ENCODE results near the gene ATXN3L.

The ATXN3L gene

DNA sequence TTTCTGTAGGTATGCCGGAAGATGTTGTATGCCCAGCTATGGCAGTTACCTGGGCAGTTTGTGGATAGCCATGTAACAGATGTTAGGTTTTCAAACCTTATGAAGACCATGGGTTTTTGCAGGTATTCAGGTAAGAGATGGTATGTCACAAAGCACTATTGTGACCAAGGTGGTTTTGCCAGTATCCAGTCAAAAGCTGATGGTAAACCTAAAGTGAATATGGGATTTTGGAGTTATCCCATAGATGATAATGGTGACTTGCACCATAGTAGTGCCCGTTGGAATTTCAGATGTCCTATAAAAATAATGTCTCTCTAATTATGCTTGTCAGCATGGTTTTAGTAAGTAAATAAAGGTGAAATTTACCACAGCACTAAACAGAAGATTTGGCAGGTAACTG lies at the start of gene ATXN3L:
Gene ATXN3L (minus strand): TSS at position 101 of the 400 bp plus-strand sequence. CDS start 119 bp downstream, outside the sequence.
- DNase-seq (ENCODE audit: low read depth): no peak

DNA sequence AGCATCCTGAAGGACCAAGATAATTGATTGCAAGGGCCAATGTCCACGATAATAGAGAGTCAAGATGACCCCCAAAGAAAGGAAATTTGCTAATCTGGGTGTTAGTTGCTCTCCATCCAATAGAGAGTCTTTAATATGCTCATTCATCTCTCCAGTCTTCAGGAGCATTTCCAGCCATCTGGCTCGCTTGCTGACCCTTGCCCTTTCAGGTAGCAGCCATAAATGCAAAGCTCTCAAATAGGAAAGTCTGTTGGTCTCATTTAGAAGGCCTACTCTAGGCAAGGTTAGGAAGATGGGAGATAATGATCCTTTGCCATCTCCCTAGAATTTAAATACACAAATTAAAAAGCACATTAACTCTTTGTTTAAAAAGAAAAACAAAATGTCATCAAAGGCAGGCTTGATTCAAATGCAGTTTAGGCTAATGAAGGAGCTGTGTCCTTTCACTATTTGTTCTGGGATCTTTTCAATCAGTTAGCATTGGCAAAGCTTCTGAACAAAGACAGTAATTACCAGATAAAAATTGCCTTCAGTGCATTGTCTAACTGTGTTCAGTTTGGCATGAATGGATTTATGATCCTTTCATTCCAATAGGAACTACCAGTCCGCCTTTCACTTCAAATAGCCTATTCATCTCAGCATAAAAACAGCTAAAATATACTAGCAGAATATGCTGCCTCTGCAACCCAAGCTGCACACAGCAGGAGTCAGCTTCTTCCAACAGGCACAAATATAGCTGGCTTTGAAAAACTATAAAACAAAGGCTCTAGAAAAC lies 49.6 kb upstream of the ATXN3L start:
- DNase-seq (ENCODE audit: low read depth): no peak

DNA sequence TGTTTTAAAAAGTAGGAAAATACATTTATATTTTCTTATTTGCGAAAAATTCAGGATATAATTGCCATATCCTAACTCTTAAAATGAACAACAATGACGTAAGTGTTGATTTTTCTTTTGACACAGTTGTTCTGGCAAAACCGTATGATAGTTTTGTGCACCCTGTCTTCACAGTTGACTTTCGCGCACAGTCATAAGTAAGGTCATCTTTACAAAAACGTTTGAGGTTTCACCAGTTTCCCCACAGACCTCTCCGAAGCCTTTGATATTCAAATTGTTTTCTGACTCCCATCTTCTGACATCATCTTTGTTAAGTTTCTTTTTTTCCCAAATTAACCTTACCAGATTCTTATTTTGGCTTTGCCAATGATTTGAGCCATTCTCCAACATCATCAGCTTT lies 48.1 kb upstream of the ATXN3L start:
- DNase-seq (ENCODE audit: low read depth): no peak

DNA sequence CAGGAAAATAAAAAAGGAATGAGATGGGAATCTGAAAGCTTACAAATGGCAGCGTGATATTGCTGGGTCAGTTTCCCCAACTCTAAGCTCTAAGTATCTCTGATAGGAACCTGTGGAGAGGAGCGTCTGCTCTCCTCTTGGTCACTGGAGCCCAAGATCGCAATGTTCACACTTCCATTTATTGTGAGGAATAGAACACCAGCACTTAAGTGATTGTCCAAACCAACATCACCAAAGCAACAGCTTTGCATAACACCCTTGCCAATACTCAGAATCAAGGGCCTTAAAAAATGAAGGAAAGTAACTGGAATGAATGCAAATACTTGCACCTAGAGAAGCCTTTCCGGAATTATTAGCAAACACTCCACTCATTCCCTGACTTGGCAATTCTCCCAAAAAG lies 46.8 kb upstream of the ATXN3L start:
- DNase-seq (ENCODE audit: low read depth): no peak

DNA sequence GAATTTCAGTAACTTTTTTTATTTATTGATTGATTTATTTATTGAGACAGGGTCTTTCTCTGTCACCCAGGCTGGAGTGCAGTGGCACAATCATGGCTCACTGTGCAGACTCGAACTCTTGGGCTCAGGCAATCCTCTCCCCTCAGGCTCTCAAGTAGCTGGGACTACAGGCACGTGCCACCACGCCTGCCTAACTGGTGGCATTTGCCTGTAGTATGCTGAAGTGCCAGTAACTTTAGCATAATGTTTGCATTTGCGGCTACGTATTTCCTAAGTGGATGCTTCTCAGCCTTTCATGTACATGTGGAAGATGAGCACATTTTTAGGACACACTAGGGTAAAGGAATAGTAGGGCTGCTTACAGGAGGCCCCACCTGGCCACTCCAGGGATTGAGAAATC lies 45.3 kb upstream of the ATXN3L start:
- no peak for DNase-seq (ENCODE audit: low read depth)

DNA sequence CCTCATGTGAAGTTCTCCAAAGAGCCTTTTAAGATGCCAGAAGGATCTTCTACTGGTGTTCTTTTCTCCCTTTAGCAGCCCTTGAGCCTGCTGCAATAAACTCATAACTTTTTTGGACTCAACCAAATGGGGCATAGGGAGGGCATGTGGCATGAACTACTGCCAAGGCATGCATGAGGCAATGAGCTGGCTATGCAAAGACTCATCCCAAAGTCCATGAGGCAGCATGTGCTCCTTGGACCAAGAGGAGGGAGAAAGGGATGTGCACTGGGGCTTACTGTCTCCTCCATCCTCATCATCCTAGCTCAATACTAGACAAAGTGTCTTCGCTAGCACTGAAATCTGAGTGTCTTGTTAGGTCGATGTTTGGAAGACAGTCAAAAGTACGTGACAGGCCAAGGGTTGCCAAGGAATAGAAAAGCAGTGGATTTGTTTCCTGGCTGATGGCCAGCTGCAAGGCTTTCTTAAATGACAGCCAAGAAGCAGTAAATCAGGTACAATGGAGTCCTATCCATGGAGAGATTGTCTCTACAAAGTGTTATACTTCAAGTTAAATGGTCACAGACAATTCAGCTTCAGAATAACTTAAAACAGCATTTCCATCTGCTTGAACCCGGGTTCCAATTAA lies 44.5 kb upstream of the ATXN3L start:
- no peak for DNase-seq (ENCODE audit: low read depth)

DNA sequence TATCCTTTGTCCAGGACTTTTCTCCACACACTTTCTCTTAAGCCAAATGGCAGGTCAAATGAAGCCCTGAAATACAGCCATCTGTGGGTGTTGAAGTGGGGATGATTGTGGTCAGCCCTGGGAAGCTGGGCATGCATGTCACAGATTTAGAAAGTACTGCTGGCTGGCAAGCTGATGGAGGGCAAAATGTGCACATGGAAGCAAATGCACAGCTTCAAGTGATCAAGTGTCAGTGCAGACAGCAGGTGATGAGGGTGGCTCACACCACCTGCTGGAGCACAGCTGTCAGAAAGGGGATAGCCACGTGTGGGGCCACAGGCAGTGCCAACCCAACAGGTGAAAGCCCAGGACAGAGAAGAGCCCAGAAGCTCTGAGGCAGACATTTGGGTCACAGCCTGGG lies 40.3 kb upstream of the ATXN3L start:
- DNase-seq (ENCODE audit: low read depth): no peak

DNA sequence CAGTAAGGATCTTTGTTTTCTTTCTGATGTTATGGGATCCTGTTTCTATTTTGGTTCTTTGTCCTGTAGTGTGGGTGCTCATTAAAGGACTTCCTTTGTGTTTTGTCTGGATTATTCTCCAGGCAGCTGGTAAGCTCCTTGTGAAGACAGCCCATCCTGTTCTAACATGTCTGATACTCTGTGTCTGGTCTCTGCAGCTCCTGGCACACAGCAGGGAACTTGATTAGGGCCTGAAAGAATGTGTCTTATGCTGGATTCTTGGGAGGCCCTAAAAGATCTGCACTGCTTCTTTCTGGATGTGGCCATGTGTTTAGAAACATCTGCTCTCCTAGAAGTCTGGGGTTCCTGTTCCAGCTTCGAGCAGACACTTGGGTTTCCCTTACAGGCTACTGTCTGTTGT lies 38.1 kb upstream of the ATXN3L start:
- DNase-seq (ENCODE audit: low read depth): no peak

DNA sequence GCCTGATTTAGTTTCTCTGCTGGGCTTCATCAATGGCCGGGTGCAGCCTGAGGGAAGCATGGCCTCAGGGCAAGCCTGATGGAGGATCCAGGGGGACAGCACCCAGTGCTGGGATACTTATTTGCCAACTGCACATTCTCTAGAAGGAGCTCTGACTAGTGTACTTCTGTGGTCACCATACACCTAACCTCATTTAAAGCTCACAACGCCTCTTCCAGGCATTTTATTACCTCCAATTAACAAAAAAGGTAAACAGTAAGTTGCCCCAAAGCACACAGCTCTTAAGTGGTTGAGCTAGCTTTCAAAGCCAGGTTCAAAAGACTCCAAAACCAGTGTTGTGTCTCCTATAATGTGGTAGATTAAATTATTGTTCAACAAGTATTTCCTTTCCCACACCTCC lies 26.8 kb upstream of the ATXN3L start:
- no peak for DNase-seq (ENCODE audit: low read depth)

DNA sequence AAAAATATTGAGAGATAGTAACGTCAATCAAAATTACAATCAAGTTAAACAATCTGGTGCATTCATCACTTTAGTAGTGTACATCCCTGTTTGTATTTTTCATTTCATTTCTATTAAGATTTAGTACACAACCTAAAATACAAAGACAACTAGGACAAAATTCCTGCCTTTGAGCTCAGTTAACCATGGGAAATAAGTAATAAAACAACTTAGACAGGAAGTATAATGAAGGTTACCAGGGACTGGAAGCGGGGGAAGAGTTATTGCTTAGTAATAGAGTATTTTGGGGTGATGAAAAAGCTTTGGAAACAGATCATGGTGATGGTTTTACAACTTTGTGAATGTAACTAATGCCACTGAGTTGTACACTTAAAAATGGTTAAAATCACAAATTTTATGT lies 25.6 kb upstream of the ATXN3L start:
- DNase-seq (ENCODE audit: low read depth): no peak

DNA sequence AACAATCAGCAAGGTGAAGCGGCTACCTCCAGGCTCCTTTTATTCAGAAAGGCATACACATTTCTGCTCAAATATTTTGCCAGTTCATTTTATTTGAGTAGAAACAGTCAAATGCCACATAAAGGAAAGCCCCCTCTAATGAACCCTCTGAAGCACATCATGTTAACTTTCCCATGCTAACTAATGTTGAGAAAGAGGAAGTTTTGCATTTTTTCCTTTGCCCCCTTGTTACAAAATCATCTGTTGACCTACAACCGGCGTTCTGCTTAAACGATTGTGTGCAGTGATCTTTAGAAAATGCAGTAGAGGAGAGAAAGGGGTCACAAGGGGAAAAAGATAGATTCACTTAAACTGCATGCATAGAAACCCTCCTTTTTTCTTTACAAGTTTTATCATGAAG lies 25.2 kb upstream of the ATXN3L start:
- DNase-seq (ENCODE audit: low read depth): no peak

DNA sequence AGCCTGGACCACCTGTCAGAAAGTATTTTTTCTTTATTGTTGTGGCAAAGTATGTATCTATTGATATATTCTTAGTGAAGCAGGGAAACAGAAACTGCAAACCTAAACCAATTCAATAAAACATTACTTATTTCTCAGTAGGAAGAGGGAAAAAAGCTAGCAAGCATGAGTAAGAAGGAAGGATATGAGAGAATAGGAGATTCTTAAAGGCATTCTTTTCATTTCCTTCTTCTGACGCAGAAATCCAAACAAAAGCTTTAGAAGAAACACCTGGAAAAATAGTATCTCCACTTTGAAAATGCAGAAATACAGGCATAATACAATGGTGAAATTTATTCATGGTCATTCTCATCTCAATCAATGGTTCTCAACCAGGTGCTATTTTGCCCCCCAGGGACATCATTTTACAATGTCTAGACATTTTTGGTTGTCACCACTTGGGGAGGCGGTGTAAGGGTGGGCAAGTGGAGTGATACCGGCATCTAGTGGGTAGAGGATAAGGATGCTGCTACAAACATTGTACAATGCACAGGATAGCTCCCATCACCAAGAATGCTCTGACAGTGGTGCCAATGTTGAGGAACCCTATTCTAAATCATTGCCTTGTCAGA lies 21.7 kb upstream of the ATXN3L start:
- DNase-seq (ENCODE audit: low read depth): no peak

DNA sequence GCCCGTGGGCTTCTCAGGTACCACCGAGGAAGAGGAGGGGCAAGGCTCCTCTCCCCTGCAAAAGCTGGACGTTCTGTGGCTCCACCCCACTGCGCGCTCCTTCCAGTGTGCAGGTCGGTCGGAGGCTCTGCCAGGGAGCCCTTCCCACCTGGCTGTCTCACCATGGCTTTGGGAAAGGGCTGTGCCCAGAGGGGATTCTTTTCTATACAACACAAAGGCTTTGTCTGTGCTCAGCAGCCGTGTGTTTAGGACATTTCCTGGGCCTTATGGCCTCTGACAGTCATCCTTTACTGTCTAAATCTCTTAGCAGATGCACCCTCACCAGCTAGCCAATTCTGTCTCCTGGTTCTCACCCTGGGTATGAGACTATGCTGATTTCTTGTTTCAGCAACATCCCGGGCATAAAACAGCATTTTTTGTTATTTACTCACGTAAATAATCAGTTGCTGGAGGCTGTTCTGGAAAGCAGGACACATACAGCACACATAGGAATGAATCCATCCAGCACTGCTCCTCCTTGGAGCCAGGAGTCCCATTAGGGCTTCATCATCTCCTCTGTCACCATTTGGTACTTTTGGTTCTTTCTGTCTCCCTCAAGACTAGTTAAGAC lies 20.4 kb upstream of the ATXN3L start:
- no peak for DNase-seq (ENCODE audit: low read depth)

DNA sequence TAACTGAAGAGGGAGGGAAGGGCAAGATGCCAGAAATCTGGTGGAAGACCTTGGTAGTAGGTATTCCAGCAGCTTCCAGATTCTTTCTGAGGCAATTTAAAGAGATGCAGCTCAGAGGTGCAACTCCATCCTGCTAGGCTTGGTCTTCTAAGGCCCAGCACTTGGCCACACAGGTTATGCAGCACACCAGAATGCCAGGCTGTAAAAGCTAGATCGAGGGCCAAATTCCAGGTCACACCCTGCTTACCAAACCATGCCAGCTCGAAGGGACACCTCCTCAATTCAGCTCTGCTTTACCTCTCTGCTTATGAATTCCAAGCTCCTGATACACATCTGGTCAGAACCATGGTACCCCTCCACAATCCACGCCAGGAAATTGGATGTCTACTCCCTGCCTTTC lies 19.8 kb upstream of the ATXN3L start:
- no peak for DNase-seq (ENCODE audit: low read depth)

DNA sequence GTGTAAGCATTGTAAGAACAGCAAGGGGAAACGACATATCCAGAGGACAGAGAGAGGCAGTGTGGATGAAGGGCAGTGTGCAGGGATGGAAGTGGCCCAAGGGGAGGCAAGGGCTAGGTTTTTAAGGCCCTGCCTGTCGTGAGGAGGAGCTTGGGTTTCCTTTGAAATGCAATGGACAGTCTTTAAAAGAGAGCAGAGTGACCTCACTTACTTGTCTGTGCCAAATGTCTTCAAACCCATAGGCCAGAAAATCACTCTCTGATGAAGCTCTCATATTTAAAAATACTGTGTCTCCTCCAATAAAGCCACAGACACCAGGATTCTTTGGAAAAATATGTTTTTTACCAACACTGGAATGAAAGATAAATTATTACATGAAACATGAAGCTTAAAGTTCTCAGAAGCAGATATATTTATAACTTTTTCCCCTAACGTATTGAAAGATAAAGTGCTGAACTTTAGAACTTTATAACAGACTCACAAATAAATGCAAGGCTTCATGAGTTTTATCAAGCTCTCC lies 19.2 kb upstream of the ATXN3L start:
- no peak for DNase-seq (ENCODE audit: low read depth)

DNA sequence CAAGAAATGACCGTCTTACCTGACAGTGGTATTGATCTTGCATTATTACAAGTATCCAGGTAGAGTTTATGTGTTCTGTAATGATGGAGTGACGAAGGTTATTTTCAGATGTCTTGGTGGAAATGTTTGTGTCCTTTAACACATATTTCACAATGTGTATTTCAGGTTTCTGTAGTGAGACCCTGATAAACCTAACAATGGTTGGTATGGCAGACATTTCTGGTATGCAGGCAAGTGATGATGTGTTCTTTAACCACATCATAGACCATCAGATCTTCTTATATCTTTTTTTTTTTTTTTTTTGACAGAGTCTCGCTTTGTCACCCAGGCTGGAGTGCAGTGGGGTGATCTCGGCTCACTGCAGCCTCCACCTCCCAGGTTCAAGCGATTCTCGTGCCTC lies 14.6 kb upstream of the ATXN3L start:
- DNase-seq (ENCODE audit: low read depth): no peak

DNA sequence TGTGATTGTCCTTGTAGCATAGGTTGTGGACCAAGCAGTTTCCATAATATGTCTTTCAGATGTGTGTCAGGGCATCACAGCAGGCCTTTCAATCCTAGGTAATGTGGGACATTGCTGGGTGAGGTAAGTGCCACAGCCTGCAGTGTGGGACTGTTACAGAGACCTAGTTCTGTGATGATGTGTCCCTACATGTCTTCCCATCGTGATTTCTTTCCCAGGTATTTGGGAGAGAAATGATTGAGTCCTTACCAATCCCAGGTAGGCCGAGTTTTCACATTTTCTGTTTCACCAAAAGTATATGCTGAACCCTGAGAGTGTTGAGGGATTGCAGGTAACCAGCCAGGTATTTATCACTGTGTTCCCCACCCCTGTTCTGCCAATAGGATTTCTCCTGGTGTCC lies 10.6 kb upstream of the ATXN3L start:
- DNase-seq (ENCODE audit: low read depth): no peak

DNA sequence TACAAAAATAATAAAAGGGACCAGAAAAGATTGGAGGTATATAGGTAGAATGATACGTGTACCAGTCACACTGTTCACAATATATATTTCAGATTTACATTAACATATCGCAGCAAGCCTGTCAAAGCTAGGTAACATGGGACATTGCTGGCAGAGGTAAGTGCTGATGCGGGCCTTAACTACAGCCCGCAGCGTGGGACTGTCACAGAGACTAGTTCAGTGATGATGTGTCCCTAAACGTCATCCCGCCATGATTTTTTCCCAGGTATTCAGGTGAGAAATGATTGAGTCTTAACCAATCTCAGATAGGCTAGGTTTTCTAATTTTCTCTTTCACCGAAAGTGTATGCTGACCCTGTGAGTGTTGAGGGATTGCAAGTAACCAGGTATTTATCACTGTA lies 7.8 kb upstream of the ATXN3L start:
- DNase-seq (ENCODE audit: low read depth): no peak

DNA sequence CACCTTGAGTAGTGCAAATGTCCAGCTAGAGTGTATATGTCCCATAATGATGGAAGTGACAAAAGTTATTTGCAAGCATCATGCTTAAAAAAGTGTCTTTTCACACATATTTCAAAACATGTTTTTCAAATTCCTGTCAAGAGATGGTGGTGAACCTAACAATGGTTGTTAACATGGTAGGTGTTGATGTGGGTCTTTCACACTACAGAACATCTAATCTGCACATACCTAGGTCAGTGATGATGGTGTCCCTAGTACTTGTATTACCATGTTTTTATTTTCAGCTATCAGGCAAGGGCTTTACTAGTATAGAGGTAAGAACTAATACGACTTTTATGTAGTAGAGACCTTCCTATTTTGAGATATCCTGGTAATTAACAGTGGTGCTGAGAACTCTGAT lies 3.4 kb upstream of the ATXN3L start:
- no peak for DNase-seq (ENCODE audit: low read depth)

DNA sequence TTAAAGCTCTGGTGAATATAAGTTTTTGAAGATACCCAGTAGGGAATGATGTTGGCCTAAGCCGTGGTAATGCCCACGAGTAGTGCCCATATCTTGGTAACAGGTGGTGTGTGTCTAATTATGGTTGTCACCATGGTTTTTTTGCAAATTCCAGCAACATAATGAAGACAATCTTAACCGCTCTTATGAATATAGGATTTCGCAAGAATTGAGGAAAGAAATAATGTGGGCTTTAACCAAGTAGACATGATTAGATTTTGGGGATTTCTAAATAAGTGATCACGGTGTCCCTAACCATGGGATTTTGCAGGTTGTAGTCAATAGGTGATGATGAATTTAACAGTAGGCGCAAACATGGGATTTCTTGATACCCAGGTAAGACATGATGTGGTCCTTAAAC lies 2.5 kb downstream of the ATXN3L start:
- no peak for DNase-seq (ENCODE audit: low read depth)

DNA sequence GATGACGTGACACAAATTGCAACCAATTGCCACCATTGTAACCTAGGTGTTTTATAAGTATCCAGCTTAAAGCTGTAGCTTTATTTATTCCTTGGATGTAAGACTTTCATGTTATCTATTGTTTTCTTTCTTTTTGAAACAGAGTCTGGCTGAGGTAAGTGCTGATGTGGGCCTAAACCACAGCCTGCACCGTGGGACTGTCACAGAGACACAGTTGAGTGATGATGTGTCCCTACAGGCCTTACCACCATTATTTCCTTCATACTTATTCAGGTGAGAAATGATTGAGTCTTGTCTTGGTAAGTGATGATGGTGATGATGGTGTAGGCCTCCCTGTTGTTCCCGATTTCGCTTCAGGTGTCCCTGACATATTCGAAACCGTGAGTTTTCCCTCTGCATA lies 8.3 kb downstream of the ATXN3L start:
- no peak for DNase-seq (ENCODE audit: low read depth)

DNA sequence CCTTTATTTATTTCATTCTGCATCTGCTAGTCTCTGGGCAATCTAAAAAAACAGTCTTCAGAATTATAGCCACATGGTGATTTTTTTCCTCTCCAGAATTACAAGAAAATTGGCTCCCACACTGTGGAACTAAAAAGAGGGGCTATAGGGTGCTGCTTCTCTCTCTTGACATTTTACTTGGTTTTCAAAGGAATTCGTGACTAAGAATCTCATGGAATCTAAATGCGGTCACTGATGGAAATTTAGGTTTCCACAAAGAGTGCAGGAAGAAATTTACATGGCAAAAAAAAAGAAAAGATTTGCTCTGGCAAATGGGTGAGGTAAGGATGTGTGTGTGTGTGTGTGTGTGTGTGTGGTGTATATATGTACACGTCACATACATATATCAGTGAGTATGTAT lies 10.2 kb downstream of the ATXN3L start:
- DNase-seq (ENCODE audit: low read depth): no peak

DNA sequence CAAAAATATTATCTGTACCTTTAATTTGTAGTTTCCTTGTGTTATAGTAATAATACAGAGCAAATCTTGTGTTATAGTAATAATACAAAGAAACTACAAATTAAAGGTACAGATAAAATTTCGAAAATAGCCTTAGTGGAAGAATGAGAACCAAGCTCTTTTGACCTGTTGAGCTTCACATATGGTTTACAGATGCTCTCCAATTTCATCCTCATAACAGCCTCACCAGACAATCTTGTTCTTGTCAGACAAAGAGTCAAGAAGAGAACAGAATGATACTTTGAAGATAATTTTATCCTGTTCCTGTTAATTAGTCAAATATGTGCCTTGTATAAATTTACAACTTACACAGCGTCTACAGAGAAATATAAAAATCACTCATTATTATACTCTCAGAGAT lies 12.8 kb downstream of the ATXN3L start:
- no peak for DNase-seq (ENCODE audit: low read depth)

Measured in stimulated activated CD8-positive, alpha-beta memory T cell treated with anti-CD3 and anti-CD28 coated beads, Interleukin-15, amount 100 ng/mL, for 1 hour (primary cell).